HG02610 (cell line): ENCODE data around the gene CLSTN1.
"Not testable (repeated sequence)": the region's sequence is repeated elsewhere in the genome, so short reads cannot be mapped to it uniquely, and the experiment has no call there.

Source experiments
- ATAC-seq: cut with Tn5 transposase; IDR thresholded peaks from one replicate; pipeline ENCODE4 v1.9.1; 2021; ENCODE audit warnings: mild to moderate bottlenecking, moderate library complexity; ENCODE audit not compliant: unreplicated experiment

CLSTN1 gene

DNA sequence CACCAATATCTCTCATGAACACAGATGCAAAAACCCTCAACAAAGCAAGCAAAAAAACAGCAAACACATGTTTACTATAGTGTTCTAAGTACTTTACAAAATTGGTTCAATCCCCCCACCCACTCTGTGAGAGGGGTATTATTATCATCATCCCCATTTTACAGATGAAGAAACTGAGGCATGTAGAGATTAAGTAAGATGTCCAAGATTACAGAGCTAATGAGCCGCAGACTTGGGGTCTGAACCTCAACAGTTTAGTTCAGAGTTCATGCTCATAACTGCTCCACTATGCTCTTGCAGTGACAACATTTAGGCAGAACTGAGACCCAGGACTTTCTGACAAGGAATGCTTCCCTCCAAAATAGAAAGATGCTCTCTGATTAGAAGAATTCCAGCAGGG, 21.9 kb downstream of the CLSTN1 start:
- ATAC-seq, result no peak

DNA sequence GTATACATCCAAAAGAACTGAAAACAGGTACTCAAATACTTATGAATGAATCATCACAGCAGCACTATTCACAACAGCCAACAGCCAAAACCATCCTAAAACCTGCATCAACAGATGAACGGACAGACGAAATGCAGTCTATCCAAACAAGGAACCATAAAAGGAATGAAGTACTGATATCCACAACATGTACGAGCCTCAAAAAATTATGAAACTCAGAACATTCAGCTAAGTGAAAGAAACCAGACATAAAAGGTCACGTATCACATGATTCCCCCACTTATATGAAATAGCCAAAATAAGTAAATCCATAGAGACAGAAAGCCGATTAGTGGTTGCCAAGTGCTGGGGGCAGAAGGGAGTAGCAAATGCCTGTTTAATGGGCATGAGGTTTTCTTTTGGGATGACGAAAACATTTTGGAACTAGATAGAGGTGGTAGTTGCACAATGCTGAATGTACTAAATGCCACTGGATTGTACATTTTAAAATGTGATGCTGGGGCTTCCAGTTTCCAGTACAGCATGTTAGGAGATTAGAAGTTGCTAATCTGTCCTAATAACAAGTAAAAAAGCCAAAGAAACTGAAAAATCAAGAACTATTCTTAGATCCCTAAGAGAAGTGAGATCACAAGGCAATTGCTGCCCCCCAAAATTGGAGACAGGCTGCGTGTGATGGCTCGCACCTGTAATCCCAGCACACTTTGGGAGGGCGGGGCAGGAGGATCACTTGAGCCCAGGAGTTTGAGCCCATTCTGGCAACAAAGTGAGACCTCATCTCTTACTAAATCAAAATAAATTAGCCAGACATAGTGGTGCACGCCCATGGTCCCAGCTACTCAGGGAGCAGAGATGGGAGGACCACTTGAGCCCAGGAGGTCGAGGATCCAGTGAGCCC, 25.3 kb downstream of the CLSTN1 start:
- no peak for ATAC-seq

DNA sequence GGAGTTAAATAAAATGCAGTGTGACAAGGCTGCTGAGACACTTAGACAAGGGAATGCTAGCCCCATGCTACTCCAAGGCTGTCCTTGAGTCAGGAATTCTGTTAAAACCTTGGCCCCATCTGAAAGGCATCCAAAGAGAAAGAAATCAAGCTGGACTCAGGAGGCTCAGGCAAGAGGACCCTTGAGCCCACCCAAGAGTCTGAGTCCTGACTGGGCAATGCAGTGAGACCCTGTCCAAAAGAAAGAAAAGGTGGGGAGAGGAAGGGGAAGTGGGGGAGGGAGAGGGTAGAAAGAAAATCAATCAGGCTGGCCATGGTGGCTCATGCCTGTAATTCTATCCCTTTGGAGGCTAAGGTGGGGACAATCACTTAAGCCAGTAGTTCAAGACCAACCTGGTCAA, 26.7 kb downstream of the CLSTN1 start:
- no peak for ATAC-seq

DNA sequence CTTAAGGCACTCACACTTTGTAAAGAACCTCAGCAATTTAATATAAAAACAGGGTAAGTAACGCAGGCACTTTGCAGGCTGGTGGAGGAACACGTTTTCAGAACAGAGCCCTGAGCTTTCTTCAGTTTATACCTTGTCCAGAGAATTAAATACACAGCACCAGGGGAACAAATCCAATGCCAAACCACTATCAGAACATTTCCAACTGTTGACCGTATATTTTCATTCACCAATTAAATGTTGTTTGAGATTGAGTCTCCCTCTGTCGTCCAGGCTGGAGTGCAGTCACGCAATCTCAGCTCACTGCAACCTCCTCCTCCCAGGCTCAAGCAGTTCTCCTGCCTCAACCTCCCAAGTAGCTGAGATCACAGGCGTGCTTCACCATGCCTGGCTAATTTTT, 29.7 kb downstream of the CLSTN1 start:
- no peak for ATAC-seq

DNA sequence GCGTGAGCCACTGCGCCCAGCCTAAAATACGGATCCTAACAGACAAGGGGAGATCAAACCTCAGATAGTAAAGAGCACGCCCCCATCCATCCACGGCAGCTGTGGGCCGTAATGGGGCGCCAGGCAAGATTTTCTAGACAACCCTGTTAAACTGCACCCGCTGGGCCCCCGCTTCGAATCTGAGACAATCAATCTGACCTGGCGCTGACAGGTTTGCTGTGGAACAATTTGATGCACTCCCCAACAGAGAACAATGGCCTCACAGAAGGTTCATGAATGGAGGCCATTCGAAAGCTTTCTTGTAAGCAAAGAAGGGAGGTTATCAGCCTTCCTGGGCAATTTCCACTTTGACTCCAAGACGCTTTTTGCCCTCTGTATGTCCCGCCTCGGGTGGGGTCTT, 30.5 kb downstream of the CLSTN1 start:
- no peak for ATAC-seq

DNA sequence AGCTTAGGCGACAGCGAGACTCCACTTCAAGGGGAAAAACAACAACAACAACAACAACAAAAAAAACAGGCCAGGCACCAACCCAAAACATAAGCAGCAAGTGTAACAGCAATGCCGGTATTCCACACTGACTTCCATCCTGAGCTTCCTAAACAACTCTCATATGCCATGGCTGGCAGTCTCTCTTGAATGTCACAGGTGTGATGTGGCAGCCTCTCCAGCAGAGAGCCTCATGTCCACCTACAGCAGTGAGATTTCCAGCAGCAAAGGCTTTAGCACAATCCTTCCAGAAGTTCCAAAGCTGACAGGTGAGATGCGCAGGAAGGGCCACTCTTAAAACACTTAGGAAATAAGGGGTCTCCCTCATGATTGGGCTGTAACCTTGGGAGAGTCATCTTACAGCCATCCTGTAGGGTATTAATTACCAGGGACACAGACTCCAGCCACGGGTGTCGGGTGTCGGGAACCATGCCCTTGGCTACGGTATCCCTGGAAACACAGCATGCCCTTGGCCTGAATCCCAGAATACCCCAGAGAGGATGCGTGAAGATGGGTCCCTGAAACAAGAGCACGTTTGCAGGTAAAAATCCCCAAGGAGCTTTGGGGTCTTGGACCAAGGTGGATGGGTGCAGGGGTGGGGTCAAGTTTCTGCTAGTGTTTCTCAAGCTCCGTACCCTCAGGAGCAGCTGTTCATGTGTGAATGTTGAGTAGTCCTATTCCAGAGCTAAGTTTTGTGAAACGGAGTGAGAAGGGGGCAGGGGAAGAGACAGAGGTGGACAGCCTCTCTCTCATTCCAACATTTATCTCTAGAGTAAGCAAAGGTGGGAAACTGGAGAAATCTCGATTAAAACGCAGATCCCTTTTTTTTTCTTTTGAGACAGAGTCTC, 31.4 kb downstream of the CLSTN1 start:
- no peak for ATAC-seq

DNA sequence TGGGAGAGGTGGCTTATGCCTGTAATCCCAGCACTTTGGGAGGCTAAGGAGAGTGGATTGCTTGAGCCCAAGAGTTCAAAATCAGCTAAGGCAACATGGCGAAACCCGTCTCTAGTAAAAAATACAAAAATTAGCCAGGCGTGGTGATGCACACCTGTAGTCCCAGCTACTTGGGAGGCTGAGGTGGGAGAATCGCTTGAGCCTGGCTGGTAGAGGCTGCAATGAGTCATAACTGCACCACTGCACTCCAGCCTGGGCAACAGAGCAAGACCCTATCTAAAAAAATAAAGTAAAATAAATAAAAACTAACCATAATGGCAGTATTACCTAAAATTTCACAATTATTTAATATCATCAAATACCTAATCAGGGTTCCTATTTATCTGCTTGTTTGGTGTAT, 34.1 kb downstream of the CLSTN1 start:
- ATAC-seq, result not testable (repeated sequence)

DNA sequence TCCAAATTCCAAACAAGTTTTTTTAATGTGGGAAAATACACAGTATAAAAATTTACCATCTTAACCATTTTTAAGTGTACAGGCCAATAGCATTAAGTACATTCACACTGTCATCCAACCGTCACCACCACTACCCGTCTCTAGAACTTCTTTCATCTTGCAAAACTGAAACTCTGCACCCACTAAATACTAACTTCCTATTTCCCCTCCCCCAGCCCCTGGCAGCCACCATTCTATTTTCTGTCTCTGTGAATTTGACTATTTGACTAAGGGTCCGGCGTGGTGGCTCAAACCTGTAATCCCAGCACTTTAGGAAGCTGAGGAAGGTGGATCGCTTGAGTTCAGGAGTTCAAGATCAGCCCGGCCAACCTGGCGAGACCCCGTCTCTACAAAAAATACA, 36.1 kb downstream of the CLSTN1 start:
- peak; percentile 75 for ATAC-seq

DNA sequence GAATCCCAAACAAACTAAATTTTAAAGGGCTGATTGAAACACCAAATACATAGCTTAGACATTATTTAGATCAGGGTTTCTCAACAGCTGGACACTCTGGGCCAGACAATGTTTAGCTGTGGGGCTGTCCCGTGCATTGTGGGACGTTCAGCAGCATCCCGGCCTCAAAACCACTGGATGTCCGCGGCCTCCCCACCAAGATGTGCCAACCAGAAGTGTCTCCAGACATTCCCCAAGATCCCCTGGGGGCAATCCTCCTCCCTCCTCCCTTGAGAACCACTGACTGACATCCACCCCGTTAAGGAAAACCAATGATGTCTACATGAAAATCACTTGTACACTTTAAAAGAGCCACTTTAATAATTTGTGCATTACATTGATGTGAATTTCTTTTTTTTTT, 38.4 kb downstream of the CLSTN1 start:
- ATAC-seq, result no peak

DNA sequence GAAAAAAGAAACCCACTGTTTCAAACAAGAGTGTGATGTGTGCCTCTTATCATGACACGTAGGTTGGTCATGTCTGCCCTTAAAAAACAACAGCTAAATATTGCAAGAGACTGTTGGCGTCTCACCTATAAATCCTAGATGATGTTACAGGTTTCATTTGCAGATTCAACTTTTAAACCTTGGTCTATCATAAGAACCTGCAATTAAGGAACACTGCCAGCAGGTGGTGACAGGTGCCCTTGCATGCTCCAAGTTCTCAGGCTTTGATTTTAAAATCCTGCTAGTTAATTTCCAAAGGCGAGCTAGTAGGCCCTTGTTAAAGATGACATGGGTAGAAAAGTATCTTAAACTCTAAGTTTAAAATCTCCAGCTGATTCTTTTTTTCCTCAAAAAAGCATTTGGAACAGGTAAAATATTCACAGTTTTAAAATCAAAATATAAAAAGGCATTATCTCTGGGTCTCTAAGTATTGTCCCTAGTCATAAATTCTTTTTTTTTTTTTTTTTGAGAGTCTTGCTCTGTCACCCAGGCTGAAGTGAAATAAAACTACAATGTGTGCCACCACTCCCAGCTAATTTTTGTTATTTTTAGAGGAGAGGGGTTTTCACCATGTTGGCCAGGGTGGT, 39.1 kb downstream of the CLSTN1 start:
- ATAC-seq, result no peak

DNA sequence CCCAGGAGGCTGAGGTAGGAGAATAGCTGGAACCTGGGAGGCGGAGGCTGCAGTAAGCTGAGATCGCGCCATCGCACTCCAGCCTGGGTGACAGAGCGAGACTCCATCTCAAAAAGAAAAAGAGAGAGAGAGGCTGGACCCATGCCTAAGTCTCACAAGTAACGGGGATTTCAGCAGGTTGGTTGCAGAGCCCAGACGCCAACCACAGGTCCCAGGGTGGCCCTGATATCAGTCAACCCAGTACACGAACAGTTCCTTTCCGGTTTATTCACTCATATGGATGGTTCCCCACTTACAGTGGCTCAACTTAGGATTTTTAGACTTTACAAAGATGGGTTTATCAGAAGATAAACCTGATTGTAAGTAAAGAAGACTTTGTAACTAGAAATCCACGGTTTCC, 40.9 kb downstream of the CLSTN1 start:
- ATAC-seq, result no peak

DNA sequence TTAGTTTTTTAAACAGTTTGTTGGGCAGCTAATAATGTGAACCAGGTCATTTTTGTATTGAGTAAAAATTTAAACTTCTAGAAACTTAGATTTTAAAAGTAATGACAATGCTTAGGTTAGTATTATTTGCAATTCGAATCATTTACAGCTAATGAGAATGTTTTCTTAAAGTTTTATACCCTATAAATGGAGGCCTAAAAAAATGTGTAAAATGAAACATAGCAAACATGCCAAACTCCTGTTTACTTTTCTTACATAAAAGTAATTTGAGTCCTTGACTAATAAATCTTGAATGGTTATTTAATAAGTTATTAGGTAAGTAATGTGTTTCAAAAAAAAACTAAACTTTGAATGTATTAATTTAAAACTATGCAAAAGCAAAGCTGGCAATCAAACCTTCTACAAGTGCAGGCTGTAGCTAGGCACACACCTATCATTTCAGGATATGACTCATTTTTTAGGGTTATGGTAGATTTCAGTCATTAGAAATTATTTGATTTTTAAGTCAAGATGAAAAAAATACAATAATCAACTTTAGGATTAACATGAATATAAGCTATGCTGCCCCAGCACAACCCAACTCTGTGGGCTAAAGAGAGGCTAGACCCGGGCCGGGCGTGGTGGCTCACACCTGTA, 41.5 kb downstream of the CLSTN1 start:
- ATAC-seq, result no peak

DNA sequence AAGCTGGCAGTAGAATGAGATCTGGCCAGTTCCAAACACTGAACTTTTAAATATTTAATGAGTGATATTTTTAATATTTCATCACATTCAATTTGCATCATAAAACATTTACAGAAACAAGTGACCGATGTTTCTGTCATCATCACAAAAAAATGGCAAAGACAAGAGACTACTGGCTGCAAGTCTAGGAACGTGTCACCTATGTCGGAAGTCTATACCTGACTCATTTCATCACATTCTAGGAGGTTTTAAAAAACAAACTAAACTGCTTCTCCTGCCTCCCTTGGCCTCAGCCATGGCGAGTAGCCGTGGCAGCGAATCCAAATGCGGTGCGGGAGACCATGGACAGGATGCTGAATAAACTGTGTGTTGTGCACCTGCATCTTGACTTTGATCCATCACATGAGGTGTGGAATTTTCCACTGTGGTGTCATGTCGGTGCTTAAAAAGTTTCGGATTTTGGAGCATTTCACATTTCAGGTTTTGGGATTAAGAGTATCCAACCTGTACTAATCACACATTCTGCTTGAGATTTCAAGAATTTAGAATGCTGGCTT, 43.1 kb downstream of the CLSTN1 start:
- ATAC-seq, result no peak

DNA sequence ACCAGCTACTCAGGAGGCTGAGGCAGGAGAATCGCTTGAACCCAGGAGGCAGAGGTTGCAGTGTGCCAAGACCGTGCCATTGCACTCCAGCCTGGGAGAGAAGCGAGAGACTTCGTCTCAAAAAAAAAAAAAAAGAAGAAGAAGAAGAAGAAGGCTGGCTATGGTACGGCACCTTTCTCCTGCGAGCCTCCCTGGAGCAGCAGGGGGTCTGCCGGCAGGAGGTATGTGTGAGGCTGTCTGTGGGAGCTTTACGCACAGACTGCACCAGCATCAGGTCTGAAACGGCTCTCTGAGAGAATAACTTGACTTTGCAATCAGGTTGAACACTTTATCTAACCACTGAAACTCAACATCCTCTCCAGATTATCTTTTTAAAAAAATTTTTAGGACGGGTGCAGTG, 44.9 kb downstream of the CLSTN1 start:
- ATAC-seq, result no peak

DNA sequence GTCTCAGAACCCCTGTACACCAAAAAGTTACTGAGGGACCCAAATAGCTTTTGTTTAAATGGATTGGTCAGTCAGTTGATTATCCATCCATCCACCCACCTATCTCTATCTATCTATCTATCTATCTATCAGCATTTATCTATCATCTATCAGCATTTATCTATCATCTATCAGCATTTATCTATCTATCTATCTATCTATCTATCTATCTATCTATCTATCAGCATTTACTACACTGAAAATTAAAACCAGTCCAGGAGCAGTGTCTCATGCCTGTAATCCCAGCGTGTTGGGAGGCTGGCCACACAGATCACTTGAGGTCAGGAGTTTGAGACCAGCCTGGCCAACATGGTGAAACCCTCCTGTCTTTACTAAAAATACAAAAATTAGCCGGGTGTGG, 47.1 kb downstream of the CLSTN1 start:
- no peak for ATAC-seq

DNA sequence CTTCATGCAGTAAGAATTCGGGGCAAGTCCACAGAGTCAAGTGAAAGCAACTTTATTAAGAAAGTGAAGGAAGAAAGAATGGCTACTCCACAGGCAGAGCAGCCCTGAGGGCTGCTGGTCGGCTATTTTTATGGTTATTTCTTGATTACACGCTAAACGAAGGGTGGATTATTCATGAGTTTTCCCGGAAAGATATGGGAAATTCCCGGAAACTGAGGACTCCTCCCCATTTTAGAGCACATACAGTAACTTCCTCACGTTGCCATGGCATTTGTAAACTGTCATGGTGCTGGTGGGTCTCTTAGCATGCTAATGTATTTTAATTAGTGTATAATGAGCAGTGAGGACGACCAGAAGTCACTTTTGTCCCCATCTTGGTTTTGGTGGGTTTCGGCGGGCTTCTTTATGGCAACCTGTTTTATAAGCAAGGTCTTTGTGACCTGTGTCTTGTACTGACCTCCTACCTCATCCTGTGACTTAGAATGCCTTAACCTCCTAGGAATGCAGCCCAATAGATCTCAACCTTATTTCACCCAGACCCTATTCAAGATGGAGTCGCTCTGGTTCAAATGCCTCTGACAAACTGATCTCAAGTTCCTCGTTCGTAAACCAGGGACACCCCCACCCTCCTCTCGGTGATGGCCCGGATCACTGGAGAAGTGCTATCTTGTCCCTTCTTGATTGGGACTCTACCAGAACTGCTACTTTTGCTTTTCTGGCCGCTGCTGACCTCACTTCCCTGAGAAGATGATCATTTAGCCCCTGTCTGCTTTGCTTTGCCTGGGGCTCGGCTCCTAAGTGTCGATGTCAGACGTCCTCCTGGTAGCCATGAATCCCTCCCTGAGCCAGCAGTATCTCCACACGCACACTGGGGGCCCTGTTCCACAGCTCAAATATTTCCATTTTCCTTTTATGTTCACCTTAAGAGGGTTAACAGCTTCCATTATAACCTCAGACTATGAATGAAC, 48.8 kb downstream of the CLSTN1 start:
- ATAC-seq, result no peak

DNA sequence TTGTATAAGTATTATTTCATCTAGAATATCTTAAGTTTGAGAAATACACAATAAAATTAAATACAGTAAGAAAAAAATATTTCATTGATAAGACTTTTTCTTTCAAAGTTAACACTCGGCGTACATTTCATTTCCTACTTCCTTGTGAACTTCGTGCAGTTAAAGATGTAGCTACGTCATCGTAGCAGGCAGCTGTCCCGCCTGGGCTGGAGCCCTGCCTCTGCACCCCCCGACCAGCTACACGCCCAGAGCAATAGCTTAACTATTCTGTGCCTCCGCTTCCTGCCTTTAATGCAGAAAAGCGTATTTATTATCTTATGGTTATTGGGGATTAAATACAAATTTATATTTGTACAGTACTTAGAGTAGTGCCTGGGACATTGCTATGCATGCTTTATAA, 53.5 kb downstream of the CLSTN1 start:
- no peak for ATAC-seq

DNA sequence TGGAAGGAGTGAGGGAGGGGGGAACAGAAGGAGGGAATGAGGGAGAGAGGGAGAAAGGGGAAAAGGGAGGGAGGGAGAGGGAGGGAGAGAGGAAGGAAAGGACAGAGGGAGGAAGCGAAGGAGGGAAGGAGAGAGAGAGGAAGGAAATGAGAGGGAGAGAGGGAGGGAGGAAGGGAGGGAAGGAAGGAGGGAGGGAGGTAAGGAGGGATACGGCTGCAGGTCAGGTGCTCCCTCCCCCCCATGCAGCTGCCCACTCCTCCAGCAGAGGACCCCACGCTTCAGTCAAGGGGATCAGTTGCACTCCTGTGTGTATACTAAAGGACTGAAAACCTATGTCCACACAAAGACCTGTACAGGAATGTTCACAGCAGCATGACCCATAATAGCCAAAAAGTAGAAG, 54.8 kb downstream of the CLSTN1 start:
- no peak for ATAC-seq

DNA sequence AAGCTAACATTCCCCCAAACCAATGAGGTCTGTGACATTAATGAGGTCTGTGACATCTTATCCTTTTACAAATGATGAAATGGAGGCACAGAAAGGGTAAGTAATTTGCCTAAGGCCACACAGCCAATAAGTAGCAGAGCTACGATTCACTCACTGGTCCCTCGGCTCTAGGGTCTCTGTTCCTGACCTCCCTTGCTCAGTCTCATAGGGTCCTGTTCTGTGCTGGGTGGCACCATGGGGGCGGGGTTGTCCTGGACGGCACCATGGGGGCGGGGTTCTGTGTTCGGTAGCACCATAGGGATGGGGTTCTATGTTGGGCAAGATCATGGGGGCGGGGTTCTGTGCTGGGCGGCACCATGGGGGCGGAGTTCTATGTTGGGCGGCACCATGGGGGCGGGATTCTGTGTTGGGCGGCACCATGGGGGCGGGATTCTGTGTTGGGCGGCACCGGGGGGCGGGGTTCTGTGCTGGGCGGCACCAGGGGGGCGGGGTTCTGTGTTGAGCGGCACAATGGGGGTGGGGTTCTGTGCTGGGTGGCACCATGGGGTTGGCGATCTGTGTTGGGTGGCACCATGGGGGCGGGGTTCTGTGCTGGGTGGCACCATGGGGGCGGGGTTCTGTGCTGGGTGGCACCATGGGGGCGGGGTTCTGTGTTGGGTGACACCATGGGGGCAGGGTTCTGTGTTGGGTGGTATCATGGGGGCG, 55.6 kb downstream of the CLSTN1 start:
- ATAC-seq, result no peak
